GM13977 (cell line): ENCODE data around the gene NFX1.
"Not testable (repeated sequence)": the region's sequence is repeated elsewhere in the genome, so short reads cannot be mapped to it uniquely, and the experiment has no call there.

ENCODE experiments used
- DNase-seq: peaks from one replicate; pipeline ENCODE4 v3.0.0; 2012; ENCODE audit warnings: low spot score
- in situ Hi-C: fragments of 300-500 bp; cut with MboI; formaldehyde crosslinking; loops from one replicate; pipeline ENCODE4 v1.12.0; 2022; ENCODE audit warnings: low sequenced_read_pairs, low pct_unique_long_range_greater_than_20kb, mixed read lengths, inconsistent platforms; ENCODE audit not compliant: unreplicated experiment
- TF ChIP-seq, protein P1 (sequence below): IDR thresholded peaks from 2 replicates; pipeline ENCODE4 v1.5.1; 2012; ENCODE audit warnings: mild to moderate bottlenecking, control low read depth; ENCODE audit not compliant: insufficient read depth; ENCODE audit errors: extremely low read depth, missing control alignments

NFX1 gene

DNA sequence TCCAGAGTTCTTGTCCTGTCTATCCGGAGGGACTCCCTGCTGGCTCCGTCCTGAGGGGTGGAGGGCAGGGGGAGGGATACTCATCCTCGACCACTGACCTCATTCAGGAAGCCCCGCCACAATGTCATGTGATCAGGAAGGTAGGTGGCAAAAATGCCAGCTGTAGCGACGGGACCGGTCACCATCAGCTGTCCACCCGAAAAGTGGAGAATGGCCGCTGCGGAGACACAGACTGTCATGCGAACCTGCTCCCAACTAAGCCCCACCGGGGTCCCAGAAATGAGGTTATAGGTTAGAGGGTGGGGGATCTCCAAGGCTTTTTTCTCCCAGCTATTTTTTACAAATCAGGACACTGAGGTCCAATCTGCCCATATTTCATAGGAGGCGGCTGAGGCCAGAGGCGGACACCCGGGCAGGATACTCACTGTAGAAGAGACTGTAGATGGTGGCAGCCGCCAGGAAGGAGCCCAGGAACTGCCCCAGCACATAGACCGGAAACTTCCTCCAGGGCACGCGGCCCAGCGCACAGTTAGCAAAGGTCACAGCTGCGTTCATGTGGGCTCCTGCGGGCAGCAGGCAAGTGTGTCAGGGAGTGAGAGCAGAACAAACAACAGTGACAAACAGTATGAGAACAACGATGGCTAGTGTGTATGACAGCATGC is 95.8 kb downstream of the NFX1 start:
- DNase-seq, in situ Hi-C loops: not testable (repeated sequence)

DNA sequence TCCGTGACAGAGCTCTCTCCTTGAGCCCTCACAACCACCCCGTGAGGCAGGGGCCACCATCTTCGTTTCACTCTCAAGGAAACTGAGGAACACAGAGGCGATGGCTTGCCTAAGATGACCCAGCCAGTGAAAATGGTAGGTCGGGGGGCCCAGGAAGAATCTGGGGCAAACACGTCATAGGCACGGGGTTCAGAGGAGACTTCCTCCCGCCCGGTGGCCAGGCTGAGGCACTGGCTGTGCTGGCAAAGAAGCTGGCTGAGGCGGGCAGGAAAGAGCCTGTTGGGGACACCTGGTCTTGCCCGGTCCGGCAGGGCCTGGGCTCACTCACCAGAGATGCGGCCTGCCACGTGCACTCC is 96.3 kb downstream of the NFX1 start:
- DNase-seq, in situ Hi-C loops: not testable (repeated sequence)

DNA sequence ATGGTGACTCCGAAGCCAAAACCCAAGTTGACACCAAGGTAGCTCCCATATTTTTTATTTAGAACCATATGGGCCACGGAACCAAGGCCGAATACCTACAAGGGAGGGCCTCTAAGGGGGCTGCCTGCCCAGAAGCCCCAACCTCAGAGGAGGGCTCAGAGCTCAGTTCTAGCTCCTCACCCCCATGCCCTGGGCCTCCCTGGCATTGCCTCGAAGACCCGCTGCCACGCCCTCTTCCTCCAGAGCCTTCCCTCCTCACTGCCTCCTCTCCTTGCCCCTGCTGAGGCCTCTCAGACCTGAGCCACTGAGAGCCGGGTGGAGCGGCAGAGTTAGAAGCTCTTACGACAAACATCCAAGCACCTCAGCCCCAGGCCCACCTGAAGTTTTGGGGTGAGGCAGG is 96.7 kb downstream of the NFX1 start:
- in situ Hi-C loops, DNase-seq: not testable (repeated sequence)

DNA sequence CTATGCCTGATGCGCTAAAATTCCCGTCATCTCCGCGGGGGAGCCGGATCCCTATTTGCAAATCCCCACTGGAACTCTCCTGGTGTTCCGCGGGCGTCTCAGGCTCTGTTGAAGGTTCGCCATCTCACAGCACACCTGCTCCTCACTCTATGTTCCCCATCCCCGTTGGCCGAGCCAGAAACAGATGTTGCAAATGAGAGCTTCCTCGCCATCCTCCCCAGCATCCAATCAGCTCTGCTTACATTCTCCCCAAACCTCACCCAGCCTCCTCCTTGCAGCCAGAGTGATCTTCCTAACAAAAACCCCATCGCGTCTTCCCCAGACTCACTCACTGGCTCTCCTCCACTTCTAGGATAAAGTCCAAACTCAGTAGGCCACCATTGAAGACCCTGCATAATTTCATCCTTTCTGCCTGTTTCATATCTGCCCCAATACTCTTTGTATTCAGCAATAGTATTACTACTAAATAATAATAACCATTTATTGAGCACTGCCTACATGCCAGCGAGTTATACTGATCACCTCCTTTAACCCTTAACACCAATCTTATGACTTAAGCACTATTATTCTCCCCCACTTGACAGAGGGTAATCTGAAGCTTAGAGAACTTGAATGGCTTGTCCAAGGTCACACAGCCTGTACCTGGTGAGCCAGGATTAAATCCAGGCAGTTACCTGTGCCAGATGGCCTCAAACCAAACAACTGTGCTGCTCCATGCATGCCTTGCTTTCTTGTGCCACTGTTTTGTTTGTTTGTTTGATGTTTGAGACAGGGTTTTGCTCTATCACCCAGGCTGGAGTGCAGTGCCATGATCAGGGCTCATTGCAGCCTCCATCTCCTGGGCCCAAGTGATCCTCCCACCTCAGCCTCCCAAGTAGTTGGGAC is 98.0 kb downstream of the NFX1 start:
- DNase-seq = no peak
- TF ChIP-seq, protein P1, sequence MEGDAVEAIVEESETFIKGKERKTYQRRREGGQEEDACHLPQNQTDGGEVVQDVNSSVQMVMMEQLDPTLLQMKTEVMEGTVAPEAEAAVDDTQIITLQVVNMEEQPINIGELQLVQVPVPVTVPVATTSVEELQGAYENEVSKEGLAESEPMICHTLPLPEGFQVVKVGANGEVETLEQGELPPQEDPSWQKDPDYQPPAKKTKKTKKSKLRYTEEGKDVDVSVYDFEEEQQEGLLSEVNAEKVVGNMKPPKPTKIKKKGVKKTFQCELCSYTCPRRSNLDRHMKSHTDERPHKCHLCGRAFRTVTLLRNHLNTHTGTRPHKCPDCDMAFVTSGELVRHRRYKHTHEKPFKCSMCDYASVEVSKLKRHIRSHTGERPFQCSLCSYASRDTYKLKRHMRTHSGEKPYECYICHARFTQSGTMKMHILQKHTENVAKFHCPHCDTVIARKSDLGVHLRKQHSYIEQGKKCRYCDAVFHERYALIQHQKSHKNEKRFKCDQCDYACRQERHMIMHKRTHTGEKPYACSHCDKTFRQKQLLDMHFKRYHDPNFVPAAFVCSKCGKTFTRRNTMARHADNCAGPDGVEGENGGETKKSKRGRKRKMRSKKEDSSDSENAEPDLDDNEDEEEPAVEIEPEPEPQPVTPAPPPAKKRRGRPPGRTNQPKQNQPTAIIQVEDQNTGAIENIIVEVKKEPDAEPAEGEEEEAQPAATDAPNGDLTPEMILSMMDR = no peak
- in situ Hi-C loops = no loop called here

DNA sequence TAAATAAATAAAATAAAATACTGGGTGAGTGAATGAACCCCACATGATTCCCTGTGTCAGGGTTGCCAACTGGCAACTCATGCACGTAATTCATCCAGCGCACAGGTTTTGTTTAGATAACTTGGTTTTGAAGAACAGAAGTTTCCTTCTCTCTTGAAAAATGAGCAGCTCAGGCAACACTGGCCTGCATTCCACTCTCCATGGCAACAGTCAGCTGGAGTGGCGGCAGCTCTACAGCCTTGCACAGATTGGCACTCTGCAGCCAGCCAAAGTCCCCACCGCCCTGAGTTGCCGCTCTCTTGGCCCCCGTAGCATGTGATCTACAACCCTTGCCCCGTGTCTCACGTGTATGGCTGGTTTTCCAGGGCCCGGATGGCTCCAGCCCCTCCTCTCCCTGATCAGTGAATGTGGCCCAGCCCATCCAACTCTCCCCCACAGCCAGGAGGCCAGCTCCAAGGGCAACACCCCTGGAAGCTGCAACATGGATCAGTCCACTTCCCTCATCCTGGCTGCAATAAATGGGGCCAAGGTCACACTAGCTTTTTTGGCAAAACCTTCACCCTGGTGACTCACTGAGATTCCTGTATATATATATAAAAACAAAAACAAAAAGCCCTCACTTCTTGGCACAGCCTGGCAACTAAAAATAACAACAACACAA is 100.9 kb downstream of the NFX1 start:
- DNase-seq, in situ Hi-C loops: not testable (repeated sequence)

DNA sequence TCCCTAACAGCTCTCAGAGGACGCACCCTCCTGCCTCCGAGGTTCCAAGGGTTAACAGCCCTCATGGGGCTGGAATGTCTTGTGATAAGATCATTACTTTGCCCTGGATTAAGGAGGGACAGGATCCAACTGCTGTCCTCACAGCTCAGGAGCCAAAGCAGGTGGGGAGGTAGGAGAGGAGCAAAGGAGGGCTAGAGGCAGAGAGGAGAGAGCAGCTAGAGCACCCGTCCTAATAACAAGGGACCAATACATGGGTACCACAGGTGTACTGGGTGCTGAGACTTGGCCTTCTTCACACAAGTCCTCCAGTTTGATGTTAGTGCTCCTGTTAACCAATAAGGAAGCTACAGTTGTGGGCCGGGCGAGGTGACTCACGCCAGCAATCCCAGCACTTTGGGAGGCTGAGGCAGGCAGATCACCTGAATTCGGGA is 102.3 kb downstream of the NFX1 start:
- in situ Hi-C loops = not testable (repeated sequence)

DNA sequence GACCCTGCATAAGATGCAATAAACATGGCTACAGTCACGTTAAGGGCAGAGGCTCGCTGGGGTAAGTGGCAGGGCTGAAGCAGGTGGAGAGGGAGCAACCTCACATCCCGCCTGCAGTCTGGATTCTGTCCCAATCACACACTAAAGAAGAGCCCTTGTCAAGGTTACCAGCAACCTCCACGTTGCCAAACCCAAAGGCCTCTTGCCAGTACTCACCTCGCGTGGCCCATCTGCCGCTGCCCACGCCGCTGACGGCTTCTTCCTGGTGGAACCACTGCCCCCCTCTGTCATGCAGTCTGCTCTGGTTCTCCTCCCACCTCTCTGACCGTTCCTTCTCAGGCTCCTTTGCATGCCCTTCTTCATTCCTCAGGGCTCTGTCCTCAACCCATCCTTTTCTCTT is 103.3 kb downstream of the NFX1 start:
- TF ChIP-seq, protein P1 = no peak
- in situ Hi-C loops = no loop called here
- DNase-seq = no peak

More for the DNA sequence above, 102.3 kb downstream of the NFX1 start:
- DNase-seq = not testable (repeated sequence)

DNA sequence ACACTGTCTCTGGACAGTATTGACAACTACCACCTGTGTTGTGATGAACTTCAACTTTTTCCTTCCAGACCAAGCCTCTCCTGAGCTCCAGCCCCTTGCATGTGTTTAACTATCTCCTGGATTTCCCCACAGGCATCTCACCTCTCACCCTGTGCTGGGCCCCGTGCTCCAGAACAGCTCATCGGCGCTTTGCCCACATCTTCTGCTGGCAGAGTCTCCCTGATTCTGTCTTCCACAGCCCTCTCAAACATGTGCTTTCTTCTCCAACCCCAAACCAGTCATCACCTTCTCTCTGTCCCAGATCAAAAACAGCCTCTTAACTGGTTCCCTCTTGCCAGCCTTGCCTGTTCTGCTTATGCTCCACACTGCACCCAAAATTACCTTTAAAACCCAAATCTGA is 103.7 kb downstream of the NFX1 start:
- DNase-seq, in situ Hi-C loops: not testable (repeated sequence)

DNA sequence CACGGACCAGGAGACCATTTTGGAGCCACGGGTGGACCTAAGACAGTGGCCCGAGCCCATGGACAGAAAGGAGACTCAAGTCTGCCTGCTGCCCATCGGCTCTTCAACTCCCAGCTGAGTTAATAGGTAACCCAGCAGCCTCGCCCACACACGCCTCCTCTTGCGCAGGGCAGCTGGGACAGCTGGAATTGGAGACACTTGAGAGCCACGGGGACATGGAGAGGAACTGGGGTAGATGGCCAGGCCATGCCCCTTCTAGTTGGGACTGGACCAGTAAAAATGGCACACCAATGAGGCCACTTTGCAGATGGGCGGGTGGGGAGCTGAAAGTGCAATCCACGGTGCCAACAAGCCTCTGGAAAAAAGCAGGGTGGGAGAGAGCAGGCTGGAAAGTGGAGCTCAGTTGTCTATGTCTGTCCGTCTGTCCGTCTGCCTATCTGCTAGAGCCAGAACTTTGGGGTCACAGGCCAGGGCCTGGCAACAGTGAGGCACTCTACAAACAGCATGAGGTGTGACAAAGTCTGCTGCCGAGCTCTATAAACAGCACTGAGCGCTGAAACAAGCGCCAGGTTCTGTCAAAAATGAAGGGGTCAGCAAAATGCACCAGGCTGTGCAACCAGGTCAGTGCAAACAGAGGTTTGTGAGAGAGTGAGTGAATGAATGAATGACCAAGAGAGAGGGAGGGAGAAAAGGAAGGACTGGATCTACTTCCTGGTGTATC is 105.0 kb downstream of the NFX1 start:
- not testable (repeated sequence) for DNase-seq

DNA sequence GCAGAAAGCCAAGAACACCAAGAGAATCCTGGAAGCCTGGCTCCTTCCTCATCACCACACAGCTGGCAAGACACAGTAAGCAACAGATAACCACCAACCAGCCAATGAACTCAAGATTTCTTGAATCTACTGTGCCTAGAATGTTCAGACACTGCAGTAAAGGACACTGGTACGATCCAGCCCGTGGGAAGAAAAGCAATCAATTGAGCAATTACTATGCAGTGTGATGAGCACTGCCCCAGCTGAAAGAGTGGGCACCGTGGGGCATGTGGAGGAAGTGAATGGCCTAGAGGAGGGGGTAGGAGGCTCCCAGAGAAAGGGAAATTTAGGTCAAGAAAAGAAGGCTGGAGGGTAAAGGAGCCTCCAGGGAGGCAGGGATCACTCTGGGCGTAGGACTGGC is 107.5 kb downstream of the NFX1 start:
- in situ Hi-C loops, DNase-seq: not testable (repeated sequence)

More for the DNA sequence above, 105.0 kb downstream of the NFX1 start:
- in situ Hi-C loops = not testable (repeated sequence)

DNA sequence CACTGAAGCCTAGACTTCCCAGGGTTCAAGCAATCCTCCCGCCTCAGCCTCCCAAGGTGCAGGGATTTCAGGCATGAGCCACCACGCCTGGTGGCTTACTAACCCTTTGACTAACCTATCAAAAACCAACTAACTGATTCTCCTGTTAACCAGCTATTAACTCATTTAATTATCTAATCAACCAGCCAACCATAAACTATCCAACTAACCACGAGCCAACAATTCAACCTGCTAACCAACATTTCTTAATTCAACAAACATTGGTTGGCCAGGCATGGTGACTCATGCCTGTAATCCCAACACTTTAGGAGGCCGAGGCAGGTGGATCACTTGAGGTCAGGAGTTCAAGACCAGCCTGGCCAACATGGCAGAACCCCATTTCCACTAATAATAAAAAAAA is 108.7 kb downstream of the NFX1 start:
- DNase-seq, in situ Hi-C loops: not testable (repeated sequence)

DNA sequence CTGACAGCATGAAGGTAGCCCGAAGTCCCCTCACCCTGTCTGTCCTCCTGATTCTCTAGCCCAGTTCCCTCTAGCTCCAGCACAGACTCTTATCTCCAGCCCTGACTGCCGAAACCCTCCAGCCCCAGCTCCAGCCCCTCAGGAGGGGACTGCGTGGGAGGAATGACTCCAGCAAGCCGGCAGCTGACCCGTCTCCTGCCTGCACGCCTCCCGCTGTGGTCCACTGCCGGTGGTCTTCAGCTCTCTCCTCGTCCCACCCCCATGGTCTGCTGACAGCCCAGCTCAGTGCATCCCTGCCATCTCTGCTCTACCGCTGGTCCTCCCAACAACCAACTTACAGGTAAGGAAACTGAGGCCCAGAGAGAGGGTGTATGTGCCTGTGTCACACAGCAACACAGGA is 111.5 kb downstream of the NFX1 start:
- in situ Hi-C loops = not testable (repeated sequence)

DNA sequence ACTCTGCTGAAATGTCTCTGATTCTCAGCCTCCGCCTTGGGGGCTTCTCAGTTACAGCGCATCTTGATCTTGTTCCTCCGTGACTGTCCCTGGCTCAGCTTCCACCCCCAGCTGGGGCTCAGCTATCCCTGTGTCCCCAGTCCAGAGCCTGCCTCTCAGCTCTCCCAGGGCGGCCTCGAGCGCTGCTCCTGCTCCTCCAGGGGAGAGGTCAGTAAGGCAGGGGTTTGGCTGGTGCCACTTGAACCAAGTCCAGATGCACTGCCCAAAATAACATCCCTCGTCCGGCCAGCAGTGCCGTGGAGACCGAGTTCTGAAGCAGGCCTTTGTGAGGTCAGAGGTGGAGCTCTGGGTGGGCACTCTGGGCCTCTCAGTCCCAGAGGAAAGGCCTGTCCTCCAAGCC is 112.1 kb downstream of the NFX1 start, which contains the start of gene AQP7:
Gene AQP7 (minus strand): TSS at position 198 of the 400 bp plus-strand sequence. CDS start 1,306 bp downstream, outside the sequence.
- DNase-seq, in situ Hi-C loops: not testable (repeated sequence)

More for the DNA sequence above, 111.5 kb downstream of the NFX1 start:
- DNase-seq = not testable (repeated sequence)
